ENCODE measurements around the gene GNAQ.

DNA sequence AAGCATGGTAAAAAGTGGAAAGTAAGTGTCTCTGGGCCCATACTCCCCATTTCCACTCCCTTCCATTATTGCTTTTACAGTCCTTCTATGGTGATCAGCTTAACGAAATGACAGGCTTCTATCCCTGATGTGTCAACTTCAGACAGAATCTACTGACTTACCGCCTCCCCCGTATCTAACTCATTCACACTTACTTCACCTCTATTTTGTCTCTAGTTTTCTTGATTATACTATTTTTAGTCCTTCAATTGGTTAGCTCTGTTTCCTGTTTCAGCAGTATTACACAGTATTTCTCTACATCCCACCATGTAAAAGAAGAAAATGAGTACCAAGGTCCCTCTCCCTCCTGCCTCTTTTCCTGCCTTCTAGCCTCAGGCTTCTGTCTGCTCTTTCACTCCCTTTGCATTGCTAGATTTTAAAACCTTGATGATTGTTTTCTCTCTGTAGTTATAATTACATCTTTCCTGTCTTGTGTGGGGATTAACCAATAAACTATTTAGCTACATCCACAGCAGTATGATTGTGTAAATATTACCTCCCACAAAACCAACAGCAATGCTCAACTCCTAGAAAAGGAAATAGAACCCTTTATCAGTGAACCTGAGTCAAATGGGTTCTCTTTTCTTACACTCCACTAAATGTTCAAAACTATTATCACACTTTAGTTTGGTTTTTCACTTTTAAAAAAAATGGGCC lies 53.4 kb downstream of the GNAQ start:
- TF ChIP-seq, protein P1, sequence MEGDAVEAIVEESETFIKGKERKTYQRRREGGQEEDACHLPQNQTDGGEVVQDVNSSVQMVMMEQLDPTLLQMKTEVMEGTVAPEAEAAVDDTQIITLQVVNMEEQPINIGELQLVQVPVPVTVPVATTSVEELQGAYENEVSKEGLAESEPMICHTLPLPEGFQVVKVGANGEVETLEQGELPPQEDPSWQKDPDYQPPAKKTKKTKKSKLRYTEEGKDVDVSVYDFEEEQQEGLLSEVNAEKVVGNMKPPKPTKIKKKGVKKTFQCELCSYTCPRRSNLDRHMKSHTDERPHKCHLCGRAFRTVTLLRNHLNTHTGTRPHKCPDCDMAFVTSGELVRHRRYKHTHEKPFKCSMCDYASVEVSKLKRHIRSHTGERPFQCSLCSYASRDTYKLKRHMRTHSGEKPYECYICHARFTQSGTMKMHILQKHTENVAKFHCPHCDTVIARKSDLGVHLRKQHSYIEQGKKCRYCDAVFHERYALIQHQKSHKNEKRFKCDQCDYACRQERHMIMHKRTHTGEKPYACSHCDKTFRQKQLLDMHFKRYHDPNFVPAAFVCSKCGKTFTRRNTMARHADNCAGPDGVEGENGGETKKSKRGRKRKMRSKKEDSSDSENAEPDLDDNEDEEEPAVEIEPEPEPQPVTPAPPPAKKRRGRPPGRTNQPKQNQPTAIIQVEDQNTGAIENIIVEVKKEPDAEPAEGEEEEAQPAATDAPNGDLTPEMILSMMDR (IDR thresholded peaks at IDR 0.05 in 8 of 11, conservative IDR thresholded peaks at IDR 0.05 in 3 of 11) = no peak
- TF ChIP-seq POLR2AphosphoS5 (IDR thresholded peaks at IDR 0.05) (no peak), POLR2A (IDR thresholded peaks at IDR 0.05) (no peak)
